ENCODE results near the gene USP31.
"Not testable (repeated sequence)": the region's sequence is repeated elsewhere in the genome, so short reads cannot be mapped to it uniquely, and the experiment has no call there.

The USP31 gene

DNA sequence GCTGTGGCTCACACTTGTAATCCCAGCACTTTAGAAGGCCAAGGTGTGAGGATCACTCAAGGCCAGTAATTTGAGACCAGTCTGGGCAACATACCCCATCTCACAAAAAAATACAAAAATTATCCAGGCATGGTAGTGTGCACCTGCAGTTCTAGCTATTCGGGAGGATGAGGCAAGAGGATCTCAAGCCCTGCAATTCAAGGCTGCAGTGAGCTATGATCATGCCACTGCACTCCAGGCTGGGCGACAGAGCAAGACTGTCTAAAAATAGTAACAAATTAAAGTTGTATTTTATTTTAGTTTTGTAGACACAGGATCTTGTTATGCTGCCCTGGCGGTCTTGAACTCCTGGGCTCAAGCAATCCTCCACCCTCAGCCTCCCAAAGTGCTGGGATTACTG, 18.2 kb downstream of the USP31 start:
- no peak for DNase-seq

- DNase-seq = no peak
Observed at GRCh38 chr16:23129686-23130085, 19.6 kb downstream of the USP31 start.

DNA sequence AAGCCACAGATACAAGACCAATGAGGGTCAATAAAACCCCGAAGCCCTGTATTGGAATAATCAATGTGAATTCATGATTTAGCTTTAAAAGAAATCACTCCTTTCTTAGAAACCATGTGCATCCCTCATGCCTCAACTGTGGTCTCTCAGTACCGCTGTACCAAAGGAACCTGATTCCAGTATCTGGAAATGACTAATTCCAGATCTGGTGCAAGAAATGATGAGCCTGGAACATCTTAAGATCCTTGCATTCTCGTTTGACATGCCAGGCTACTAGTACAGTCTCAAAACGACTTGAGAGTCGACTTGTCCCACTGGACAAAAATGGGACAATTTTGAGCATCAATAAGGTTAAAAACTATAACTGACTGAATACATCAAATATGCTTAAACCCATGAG, 21.2 kb downstream of the USP31 start:
- no peak for DNase-seq

DNA sequence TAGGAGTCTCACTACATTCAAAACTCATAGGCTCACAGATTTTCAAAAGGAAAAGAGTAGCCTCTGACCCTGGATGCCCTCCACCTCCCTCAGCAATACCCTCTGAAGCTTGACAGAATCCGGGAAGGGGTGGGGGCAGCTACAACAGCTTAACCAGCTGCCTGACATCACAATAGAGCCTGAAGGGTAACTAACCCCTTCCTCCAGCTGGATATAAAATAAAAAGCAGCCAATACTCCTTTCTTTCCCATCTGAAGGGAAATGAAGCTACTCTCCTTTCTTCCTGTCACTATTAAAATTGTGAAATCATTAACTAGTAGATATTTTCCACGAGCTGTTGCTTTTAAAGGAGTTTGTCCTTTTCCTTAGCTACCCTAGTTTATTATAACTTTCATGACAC, 24.0 kb downstream of the USP31 start:
- DNase-seq = no peak

DNA sequence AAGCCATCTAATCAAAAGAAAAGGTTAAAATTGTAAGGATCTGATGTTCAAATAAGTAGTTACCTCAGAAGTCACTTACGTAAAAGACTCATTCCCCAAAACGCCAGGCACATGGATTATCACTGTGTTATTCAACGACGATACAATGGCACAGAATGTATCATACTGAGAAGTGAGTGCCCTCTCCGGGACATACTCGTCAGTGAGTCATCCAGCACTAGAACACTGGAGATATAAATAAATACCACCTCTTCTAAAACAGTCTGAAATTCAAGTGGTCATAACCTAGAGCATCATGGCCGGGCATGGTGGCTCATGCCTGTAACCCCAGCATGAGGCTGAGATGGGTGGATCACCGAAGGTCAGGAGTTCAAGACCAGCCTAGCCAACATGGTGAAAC, 24.9 kb downstream of the USP31 start:
- DNase-seq = no peak

- DNase-seq = no peak
Observed at GRCh38 chr16:23122144-23122543, 27.1 kb downstream of the USP31 start.

GRCh38 chr16:23121024-23121423, 28.2 kb downstream of the USP31 start:
- no peak for DNase-seq

DNA sequence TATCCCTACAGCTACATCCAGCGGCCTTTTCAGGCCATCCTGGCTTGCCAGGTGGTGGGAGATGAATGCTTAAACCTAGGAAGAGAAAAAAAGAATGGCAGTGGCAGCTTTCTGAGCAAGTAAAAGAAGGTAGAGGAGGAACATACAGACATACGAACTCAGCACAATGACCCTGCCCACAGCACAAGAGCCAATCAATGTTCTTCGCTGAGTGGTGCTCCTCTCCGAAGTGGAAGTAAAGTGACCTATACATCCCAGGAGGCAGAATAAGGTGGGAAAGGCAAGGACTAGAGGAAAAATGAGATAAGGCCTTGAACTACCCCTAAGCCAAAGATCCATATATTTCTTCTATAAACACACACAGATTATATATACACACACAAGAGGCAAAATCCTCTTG, 28.7 kb downstream of the USP31 start:
- no peak for DNase-seq

DNA sequence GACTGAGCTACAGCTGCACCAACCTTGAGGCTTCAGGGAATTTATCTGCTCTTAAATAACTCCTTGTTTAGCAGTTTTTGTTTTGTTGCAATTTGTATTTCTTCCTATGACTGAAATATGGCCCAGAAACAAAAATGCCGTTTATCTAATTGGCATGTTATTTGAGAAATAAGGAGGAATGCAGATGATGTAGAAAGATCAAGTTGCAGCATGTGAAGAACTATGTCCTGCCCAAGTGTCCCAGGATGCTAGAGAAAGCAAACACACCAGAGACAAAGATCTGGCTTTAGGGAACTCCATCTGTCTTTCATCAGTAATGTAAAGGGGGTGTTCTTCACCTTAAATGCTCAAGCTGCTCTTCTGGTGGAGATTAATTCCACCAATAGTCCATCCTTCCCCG, 29.7 kb downstream of the USP31 start:
- DNase-seq = no peak

DNA sequence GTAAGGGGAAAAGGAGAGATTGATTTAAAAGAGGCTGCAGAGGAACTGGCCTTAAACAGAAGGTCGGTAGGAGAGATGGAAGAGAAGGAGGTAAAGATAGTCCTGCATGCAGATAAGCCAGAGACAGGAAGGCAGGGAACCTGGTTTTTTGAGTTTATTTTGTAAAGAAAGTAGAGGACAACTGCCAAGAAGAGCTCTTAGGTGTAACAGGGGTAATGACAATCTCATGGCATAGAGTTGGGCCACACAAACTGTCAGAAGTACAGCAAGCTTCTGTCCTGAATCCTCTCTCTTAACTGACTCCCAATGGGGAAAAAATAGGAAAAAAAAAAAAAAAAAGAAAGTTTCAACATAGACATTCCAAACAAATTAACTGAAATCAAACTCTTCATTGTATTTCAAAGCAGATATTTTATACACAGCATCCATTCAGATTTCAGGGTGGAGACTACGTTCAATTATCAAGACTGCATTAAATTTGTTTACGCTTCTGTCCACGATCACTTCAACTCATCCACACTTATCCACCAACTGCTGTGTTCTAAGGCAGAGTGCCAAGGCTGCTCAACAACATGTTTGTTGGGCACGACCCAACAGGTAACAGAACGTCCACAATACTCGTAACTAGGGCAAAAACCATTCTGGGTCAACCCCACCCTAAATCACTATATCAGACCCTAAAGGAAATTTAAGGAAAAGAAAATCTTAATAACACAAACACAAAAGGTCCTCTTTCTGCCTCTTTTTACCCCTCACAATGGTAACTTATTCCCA, 34.9 kb downstream of the USP31 start:
- no peak for DNase-seq

DNA sequence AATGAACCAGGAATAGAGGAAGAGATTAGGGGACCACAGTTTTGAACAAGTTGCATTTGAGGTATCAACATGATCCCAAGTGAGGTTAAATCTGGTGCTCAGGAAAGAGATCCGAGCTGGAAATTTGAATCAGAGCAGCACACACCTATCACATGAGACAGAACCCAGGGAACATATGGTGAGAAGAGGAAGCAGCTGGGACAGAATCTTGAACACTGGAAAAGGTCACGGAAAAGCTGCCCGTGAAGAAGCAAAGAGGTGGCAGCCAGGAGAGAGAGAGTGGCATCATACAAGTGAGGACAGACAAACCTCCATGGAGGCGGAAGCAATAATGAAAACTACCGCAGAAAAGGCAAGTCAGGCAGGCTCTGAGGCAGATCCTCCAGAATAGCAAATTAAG, 36.1 kb downstream of the USP31 start:
- DNase-seq = no peak

GRCh38 chr16:23110257-23110899, 38.9 kb downstream of the USP31 start:
- no peak for DNase-seq

DNA sequence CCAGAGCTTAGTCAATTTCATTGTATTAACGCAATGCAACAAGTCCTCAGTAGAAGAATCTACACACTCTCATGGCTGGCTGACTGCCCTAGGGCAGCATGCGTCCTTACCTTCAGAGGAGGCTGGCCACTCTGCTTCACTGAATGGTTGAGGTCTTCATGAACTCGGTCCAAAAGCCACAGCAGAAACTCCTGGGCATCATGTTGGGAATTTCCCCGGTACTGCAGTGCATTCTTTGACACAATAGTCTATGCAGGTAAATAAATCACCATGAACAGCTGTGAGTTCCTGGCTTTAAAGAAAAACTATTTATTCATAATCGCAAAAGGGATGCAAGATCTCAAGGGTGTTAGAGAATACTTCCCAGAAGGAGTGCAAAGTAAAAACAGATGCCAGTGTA, 41.3 kb downstream of the USP31 start:
- DNase-seq = no peak

GRCh38 chr16:23107117-23107516, 42.1 kb downstream of the USP31 start:
- no peak for DNase-seq

DNA sequence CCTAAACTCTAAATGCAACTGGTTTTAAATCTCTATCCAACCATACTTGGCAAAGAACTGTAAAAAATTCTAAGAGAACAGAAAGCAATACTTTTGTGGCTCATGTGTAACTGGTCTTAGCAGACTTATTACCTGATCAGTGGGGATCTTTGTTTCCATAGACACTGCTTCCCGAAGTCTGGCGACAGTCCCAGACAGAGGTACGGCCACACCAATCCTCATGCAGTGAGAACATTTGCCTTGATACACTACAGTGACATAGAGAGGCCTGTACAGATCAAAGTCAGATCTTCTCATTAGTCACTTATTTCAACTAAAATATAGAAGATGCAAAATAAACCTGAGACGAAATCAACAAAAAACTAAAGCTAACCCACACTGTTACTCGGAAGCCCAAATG, 43.9 kb downstream of the USP31 start:
- DNase-seq = no peak

GRCh38 chr16:23104032-23104955, 45.0 kb downstream of the USP31 start:
- no peak for DNase-seq

DNA sequence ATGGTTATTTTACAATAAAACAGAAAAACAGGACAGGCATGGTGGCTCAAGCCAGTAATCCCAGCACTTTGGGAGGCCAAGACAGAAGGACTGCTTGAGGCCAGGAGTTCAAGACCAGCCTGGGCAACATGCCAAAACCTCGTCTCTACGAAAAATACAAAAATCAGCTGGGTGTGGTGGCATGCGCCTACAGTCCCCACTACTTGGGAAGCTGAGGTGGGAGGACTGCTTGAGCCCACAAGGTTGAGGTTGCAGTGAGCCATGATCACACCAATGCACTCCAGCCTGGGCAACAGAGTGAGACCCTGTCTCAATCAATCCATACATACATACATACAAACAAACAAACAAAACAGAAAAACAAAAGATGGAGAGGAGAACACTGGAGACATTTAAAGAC, 45.6 kb downstream of the USP31 start:
- no peak for DNase-seq

DNA sequence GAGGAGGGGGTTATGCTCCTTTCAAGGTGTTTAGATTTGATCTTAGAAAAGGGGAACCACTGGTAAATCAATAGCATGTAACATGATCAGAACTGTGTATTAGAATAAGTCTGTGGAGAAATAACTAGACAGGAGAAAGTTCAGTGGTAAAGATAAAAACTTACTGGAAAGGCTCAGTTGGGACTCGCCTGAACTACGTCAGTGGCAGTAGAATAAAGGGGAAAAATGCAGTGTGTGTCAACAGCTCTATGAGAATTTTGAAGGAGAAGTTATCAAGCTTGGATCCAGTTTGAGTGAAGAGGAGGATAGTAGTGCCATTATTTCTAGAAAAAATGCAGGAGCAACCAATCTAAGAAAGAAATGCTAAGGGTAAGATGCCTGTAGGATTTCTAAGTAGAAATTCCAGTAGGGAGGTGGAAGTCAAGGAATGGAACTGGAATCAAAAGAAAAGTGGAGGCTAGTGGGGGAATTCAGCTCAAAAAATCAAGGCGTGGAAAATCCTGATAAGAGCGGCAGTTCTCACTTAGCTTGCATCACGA, 48.2 kb downstream of the USP31 start:
- no peak for DNase-seq

- not testable (repeated sequence) for DNase-seq
Observed at GRCh38 chr16:23096450-23096849, 52.8 kb downstream of the USP31 start.

DNA sequence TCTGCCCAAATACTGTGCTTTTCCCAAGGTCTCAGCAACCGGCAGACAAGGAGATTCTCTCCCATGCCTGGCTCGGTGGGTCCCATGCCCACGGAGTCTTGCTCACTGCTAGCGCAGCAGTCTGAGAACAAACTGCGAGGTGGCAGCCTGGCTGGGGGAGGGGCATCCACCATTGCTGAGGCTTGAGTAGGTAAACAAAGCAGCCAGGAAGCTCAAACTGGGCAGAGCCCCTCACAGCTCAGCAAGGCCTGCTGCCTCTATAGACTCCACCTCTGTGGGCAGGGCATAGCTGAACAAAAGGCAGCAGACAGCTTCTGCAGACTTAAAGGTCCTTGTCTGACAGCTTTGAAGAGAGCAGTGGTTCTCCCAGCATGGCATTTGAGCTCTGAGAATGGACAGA, 55.1 kb downstream of the USP31 start:
- not testable (repeated sequence) for DNase-seq

DNA sequence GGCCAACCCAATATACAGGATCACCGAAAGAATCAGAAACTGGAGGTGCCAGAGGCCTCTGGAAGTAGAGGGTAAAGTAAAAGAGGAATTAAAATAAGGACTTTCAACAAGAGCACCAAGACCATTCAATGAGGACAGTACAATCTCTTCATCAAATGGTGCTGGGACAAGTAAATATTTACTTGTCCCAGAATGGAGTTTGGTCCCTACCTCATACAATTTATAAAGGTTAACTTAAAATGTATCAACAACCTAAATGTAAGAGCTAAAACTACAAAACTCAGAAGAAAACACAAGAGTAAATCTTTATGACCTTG, 56.5 kb downstream of the USP31 start:
- DNase-seq = no peak

DNA sequence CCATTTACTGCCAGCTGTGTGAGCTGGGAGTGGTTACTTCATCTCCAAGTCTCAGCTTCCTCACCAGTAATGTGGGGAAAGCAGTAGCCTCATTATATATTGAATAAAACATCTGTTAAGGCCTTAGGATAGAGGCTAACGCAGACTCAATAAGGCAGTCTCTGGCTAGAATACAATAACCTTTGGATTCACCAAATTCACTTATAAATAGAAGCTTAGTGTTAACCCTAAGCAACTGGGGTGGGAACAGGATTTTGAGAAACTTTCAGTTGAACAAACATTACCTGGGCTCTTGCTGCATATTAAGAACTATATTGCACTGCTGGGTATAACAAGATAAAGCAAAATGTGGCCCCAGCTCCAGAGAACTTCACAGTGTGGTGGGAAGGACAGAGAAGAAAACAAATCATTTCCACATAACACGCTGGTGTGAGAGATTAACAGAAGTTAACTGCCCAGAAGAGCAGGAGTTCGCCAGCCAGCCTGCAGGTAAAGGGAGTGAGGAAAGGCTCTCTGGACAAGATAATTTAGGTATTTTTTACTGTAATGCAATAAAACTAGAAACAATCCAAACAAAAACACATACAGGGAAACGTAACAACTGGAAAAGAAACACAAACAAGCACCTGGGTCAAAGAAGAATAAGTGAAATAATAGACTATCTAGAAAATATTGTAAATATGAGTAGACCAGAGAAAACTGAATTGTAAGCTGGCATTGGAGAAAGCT, 57.0 kb downstream of the USP31 start:
- no peak for DNase-seq

- DNase-seq = no peak
Observed at GRCh38 chr16:23089111-23089510, 60.1 kb downstream of the USP31 start.
